GM12892 (cell line): Measurements from ENCODE around the gene SPAG8.

Experiments
- POLR2A ChIP-seq: IDR thresholded peaks from 2 replicates; pipeline ENCODE4 v1.6.1; 2011; ENCODE audit warnings: low read depth, low read length, control low read depth
- POLR2AphosphoS5 ChIP-seq: IDR thresholded peaks from 2 replicates; pipeline ENCODE4 v1.6.1; 2011; ENCODE audit warnings: low read depth, low read length, control low read depth
- TAF1 ChIP-seq: IDR thresholded peaks from 2 replicates; pipeline ENCODE4 v1.6.1; 2011; ENCODE audit warnings: low read depth, mild to moderate bottlenecking, control low read depth, low read length, borderline replicate concordance

DNA sequence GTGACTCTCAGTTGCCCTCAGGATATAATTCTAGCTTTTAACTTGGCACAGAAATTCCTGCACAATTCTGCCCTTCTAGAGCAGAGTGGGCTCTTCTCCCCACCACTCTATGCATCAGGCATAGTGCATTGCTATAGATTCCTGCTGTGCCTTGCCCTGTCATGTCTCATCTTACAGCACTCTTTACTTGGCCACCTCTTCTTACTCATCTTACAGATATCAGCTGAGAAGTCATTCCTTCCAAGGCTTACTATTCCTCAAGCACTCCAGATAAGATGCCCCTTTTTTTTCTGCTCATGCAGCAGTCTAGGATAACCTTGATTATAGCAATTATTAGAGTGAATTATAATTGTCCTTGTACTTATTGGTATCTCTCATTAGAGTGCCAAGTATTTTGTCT, 10.9 kb upstream of the SPAG8 start:
- TF ChIP-seq POLR2AphosphoS5 (no peak), POLR2A (no peak), TAF1 (no peak)
